ENCODE results near the gene WDFY4.

The WDFY4 gene

DNA sequence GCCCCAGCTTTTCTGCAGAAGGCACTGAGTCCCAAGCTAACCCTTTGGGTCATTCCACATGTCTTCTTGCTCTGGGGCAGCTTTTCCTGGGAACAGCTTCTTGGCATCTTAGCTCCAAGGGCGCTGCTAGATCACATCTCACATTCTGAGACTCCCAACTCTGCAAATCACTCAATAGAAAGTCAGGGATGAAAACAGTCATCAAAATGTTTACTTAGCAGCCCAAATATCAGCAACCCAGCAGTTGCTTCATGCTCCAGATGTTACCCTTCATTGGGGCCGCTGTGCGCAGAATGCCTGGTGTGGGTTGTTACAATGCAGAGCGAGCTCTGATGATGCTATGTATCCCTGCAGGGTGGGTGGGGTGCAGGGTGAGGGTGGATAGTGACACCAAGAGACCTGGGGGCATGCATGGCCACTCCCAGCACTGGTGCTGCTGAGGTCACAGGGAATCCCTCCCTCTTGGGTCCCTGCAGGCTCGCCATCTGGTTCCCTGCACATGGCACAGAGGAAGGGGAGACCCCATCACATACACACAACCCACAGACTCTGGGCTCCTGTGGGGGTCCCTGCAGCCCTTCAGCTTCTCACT lies 19.0 kb downstream of the WDFY4 start:
- peaks cover 2% of the 10 kb centered on the region; the same call in 1 of the 2 replicates for H3K4me1 ChIP-seq (ENCODE audit: insufficient read depth, low read length)
- H3K9me3 ChIP-seq (ENCODE audit: control insufficient read depth, insufficient read depth, low read length): no peaks in the 10 kb centered on the region
- no peak overlapping the region for H3K9ac ChIP-seq (ENCODE audit: low read depth, low read length)
- H3K36me3 ChIP-seq (ENCODE audit: insufficient read depth, low read length): no peaks in the 10 kb centered on the region

DNA sequence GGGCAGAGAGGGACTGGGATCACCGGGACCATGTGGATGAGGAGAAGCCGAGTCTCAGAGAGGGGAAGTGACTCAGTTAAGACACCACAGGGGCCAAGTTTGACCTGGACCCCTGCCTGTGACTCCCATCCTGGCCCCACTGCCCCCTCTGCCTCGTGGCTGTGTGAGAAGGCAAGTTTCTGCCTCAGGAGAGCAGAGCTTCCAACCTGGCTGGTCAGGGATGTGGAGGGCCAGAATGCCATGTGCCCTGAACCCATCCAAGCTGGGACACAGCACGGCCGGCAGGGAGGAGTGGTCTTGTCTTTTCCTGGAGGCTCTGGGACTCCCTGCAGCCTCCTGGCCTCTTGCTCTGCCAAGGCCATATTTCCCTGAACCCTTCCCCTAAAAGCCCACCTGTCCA lies 19.5 kb downstream of the WDFY4 start:
- no peaks in the 10 kb centered on the region for H3K9me3 ChIP-seq (ENCODE audit: control insufficient read depth, insufficient read depth, low read length)
- H3K36me3 ChIP-seq (ENCODE audit: insufficient read depth, low read length): no peaks in the 10 kb centered on the region
- H3K9ac ChIP-seq (ENCODE audit: low read depth, low read length): no peak overlapping the region
- peaks cover 5% of the 10 kb centered on the region; the same call in 1 of the 2 replicates for H3K4me1 ChIP-seq (ENCODE audit: insufficient read depth, low read length)

DNA sequence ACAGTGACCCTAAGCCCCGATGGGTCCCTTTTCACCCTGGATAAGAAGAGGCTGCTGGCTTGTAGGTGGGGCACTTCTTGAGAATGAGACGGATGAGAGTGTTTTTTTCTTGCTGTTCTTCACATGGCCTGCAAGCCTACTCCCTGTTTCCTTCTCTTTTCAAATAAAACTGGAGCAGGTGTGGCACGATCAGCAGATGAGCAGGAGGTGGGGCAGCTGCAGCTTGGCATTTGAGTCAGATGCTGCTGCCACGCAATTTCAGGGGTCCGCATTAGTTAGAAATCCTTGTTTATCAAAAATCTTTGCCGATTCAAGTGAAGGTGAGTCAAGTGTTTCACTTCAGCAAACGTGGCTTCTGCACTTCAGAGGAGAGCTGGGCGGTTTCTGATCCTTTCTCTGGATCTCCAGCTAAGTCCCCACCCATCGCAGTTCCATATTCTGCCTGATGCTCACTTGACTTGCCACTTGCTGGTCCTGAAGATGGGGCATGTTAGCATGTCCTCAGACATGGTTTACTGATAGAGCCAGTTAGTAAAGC lies 20.8 kb downstream of the WDFY4 start:
- Histone ChIP-seq H3K36me3 (ENCODE audit: insufficient read depth, low read length) (no peaks in the 10 kb centered on the region), H3K4me1 (ENCODE audit: insufficient read depth, low read length) (peaks cover 5% of the 10 kb centered on the region; the same call in 1 of the 2 replicates), H3K9ac (ENCODE audit: low read depth, low read length) (no peak overlapping the region), H3K9me3 (ENCODE audit: control insufficient read depth, insufficient read depth, low read length) (no peaks in the 10 kb centered on the region)

DNA sequence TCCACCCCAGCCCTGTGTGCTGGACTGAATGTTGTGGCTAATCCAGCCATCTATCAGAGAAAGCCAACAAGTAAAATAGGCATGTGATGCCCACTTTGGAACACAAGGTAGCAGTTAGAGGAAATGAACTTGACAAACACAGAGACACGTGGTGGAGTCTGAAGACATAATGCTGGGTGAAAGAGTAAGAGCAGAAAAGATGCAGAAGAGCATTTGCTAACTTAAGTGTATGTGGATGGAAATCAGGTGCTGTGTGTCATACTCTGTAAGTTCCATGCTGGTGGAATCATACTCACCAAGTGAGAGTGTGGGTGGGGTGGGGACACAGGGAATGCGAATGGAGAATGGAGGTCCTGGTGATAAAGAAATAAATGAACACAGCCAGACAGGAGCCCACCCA lies 22.8 kb downstream of the WDFY4 start:
- H3K9me3 ChIP-seq (ENCODE audit: control insufficient read depth, insufficient read depth, low read length): no peaks in the 10 kb centered on the region
- H3K36me3 ChIP-seq (ENCODE audit: insufficient read depth, low read length): no peaks in the 10 kb centered on the region
- H3K9ac ChIP-seq (ENCODE audit: low read depth, low read length): no peak overlapping the region
- peaks cover 5% of the 10 kb centered on the region; the same call in 1 of the 2 replicates for H3K4me1 ChIP-seq (ENCODE audit: insufficient read depth, low read length)

DNA sequence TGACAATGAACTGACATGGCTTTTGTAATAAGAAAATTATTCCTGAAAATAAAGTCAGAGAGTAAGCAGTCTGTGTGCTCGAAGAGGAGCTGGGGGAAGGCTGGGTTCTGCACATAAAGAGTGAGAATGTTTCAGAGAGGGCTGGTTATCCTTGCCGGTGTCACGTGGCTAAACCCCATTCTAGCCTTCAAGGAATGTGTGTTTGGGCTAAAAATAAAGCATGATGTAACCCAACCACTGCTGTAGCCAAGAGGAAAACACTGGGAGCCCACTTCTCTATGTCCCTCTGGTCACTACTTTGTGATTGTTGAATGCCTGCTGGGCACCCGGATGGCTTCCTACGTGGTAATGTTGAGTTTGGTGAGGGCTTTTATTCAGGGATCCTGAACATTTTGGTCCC lies 23.5 kb downstream of the WDFY4 start:
- Histone ChIP-seq H3K9me3 (ENCODE audit: control insufficient read depth, insufficient read depth, low read length) (no peaks in the 10 kb centered on the region), H3K36me3 (ENCODE audit: insufficient read depth, low read length) (no peaks in the 10 kb centered on the region), H3K9ac (ENCODE audit: low read depth, low read length) (no peak overlapping the region), H3K4me1 (ENCODE audit: insufficient read depth, low read length) (peaks cover 5% of the 10 kb centered on the region; the same call in 1 of the 2 replicates)

DNA sequence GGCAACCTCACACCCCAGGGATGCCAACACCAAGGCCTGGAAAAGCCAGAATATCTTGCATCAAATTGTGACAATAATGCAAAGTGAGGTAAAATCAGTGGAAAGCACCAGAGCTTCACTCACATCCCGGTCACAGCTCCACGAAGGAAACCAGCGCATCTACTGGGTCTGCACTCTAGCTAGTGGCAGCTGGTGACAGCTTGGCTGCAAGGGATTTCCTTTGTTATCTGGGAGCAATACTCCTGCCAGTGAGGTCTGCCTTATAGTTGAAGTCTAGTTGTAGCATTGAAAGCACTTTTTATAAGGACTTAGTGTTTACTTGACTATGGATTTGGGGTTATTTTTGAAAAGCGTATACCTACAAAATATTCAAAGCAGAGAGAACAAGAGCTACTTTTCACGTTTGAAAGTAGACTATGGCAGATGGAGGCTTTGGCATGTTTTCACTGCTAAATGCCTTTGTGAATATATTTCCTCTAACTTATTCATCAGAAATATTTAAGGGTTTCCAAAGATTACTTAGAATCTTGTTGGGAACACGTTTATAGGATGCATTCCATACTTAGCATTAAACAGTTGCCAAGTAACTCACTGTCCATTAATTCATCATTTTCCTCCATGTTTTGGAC lies 26.1 kb downstream of the WDFY4 start:
- Histone ChIP-seq H3K4me1 (ENCODE audit: insufficient read depth, low read length) (peaks cover 5% of the 10 kb centered on the region; the same call in 1 of the 2 replicates), H3K9me3 (ENCODE audit: control insufficient read depth, insufficient read depth, low read length) (no peaks in the 10 kb centered on the region), H3K9ac (ENCODE audit: low read depth, low read length) (no peak overlapping the region), H3K36me3 (ENCODE audit: insufficient read depth, low read length) (no peaks in the 10 kb centered on the region)

DNA sequence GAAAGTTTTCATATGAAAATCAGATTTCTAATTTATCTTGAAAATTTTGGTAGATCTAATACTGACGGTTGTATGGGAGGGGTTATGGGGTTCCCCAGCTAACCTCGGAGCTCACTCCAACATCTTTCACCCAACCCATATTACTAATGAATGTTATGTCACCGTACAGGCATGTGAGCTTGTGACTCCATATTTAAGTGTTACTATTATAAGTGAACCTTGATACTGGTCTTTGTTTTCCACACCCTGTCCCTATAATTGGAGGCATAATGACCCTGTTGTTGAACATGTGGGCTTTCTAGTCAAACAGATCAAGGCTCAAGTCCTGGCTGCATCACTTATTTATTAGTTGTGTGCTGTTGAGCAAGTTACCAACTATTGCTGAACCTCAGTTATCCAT lies 27.2 kb downstream of the WDFY4 start:
- H3K4me1 ChIP-seq (ENCODE audit: insufficient read depth, low read length): peaks cover 5% of the 10 kb centered on the region; the same call in 1 of the 2 replicates
- no peaks in the 10 kb centered on the region for H3K9me3 ChIP-seq (ENCODE audit: control insufficient read depth, insufficient read depth, low read length)
- no peak overlapping the region for H3K9ac ChIP-seq (ENCODE audit: low read depth, low read length)
- H3K36me3 ChIP-seq (ENCODE audit: insufficient read depth, low read length): no peaks in the 10 kb centered on the region

DNA sequence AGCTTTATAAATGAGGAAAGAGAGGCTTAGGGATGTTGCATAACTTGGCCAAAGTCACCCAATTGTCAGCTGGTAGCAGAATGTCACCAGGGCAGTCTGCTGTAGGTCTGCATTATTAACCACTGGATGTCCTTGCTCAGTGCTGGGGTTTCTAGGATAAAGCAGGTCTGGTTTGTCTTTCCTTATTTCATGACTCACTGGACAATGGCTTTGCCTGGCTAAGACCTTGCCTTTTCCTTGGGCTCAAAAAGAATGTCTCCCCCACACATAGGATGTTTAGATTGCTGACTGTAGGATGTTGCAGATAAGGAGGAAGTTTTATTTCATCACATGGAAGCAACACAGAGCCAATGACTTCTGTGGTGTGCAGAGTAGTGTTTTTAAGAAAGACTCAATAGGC lies 29.4 kb downstream of the WDFY4 start:
- Histone ChIP-seq H3K9ac (ENCODE audit: low read depth, low read length) (no peak overlapping the region), H3K4me1 (ENCODE audit: insufficient read depth, low read length) (no peaks in the 10 kb centered on the region), H3K36me3 (ENCODE audit: insufficient read depth, low read length) (no peaks in the 10 kb centered on the region), H3K9me3 (ENCODE audit: control insufficient read depth, insufficient read depth, low read length) (no peaks in the 10 kb centered on the region)

DNA sequence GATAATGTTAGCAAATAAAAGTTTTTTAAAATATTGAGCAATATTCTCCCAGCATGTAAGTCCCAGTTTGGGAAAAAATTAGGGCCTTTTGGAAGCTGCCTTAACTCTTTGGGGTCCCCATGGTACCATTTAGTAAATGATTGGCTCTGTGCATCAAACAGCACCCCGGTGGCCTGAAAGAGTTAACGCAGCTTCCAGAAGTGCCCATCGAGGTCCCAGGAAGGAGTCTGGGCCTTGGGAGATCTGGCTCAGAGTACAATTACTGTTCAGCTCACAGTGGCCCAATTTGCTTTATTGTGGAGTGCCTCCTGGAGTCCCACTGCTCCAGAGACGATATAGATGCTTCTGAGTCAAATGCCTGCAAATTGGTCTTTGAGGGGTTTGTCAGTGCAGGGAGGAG lies 31.7 kb downstream of the WDFY4 start:
- Histone ChIP-seq H3K36me3 (ENCODE audit: insufficient read depth, low read length) (no peaks in the 10 kb centered on the region), H3K9me3 (ENCODE audit: control insufficient read depth, insufficient read depth, low read length) (no peaks in the 10 kb centered on the region), H3K9ac (ENCODE audit: low read depth, low read length) (no peak overlapping the region), H3K4me1 (ENCODE audit: insufficient read depth, low read length) (no peaks in the 10 kb centered on the region)

DNA sequence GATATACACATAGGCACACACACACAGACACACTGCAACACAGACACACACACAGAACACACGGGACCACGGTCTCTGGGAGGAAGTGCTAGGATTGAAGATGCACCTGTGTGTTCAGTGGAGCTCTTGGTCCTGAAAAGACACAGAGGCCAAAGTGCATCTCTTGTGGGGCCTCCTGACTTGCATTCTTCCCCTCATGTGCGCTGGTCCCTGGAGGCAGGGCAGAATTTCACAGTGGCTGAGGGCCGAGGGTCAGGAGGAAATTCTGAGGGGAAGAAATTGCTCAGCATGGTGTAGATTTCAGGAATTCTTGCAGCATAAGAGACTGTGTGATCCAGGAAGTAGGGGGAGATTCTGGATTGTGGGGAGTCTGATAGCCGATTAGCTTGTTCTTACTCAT lies 35.9 kb downstream of the WDFY4 start:
- Histone ChIP-seq H3K4me1 (ENCODE audit: insufficient read depth, low read length) (no peaks in the 10 kb centered on the region), H3K36me3 (ENCODE audit: insufficient read depth, low read length) (no peaks in the 10 kb centered on the region), H3K9ac (ENCODE audit: low read depth, low read length) (no peak overlapping the region)

DNA sequence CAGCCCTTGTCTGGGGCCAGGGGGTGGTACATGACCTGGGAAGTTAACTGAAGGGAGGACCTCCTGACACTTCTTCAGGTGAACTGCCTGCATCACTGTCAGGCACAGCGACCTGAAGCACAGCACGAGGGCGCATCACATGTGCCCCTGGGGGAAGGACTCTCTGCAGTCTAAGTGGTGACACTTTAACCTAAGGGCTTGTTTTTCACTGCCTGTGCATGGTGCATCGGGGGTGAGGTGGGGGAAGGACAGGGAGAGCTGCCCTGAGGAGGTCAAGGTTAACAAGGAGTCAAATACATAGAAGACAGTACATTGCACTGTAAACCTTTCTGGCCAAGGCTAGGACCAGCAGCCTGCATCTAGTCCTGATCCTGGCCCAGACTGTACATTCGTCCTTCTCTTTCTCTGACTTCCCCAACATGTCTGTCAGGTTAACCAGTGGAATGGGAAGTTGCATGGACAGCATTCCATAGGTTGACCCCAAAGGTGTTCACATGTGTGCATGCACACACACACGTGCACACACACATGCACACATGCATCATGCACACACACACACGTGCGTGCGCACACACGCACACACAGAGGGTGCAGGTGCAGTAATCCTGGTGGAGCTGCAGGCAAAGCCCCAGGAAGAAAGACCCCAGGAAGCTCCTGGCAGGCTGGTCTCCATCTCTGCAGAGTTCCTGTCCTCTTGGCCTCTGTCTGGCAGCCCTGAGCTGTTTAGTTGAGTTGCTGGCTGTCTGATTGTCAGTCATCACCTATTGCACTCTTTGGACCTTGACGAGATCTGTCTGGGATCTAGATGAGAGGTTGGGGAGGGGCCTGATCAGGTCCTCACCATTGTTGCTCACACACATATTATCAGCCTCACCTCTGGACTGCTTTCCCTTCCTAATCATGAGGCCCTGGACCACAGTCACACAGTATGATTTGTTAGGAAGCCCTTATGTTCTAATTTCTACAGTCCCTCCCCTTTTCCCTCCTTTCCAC lies 37.8 kb downstream of the WDFY4 start:
- no peaks in the 10 kb centered on the region for H3K36me3 ChIP-seq (ENCODE audit: insufficient read depth, low read length)
- H3K9ac ChIP-seq (ENCODE audit: low read depth, low read length): no peak overlapping the region
- no peaks in the 10 kb centered on the region for H3K9me3 ChIP-seq (ENCODE audit: control insufficient read depth, insufficient read depth, low read length)
- H3K4me1 ChIP-seq (ENCODE audit: insufficient read depth, low read length): no peaks in the 10 kb centered on the region

More for the DNA sequence above, 35.9 kb downstream of the WDFY4 start:
- H3K9me3 ChIP-seq (ENCODE audit: control insufficient read depth, insufficient read depth, low read length): no peaks in the 10 kb centered on the region

DNA sequence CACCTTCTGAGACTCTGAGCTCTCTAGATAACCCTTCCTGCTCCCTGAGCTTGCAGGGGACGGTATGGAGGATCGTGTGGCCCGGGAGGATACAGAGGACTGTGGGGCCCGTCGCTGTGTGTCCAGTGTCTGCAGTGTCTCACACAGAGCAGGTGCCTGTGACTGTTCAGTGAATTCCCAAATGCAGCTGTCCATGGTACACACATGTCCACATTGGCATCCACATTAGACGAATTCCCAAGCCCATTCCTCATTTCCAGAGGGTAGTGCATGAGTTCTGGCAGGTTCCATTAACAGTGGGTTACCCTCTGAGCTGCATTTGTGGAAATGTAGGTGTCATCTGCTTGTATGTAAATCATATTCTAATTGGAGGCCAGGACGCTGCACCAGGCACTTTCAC lies 39.5 kb downstream of the WDFY4 start:
- no peaks in the 10 kb centered on the region for H3K36me3 ChIP-seq (ENCODE audit: insufficient read depth, low read length)
- no peak overlapping the region for H3K9ac ChIP-seq (ENCODE audit: low read depth, low read length)
- no peaks in the 10 kb centered on the region for H3K9me3 ChIP-seq (ENCODE audit: control insufficient read depth, insufficient read depth, low read length)
- H3K4me1 ChIP-seq (ENCODE audit: insufficient read depth, low read length): no peaks in the 10 kb centered on the region

DNA sequence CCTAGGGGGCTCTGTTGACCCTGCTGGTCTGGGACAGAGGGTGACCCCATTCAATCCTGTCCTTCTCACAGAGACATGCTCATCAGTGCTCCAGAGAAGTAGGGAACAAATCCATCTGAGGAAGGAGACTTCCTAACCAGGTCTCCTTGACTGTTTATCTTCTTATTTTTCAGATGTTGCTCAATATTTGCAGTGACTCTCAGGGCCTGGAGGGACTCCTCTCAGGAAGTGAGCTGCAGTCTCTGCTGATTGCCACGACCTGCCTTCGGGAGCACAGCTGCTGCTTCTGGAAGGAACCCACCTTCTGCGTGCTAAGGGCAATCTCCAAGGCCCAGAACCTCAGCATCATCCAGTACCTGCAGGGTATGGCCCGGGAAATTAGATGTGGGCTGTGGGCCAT lies 41.0 kb downstream of the WDFY4 start:
- H3K9ac ChIP-seq (ENCODE audit: low read depth, low read length): no peak overlapping the region

DNA sequence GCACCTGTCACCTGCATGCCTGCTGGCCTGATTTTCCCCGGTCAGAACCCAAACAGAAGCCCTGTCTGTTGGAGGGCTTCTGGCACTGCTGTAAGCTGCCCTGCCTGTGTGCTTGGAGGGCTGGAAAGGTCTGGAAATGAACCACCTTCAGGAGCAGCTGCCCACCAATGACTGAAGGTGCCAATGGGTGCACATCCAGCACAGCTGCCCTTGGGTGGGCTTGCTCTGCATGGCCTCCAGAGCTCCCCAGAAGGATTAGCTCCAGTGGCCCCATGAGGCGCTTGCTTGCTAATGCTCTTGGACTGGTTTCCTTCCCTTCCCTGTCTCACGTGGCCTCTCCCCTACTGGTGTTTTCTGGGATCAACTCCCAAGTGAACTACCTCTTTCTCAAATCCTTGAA lies 43.2 kb downstream of the WDFY4 start:
- Histone ChIP-seq H3K9ac (ENCODE audit: low read depth, low read length) (no peak overlapping the region), H3K36me3 (ENCODE audit: insufficient read depth, low read length) (no peaks in the 10 kb centered on the region), H3K4me1 (ENCODE audit: insufficient read depth, low read length) (no peaks in the 10 kb centered on the region), H3K9me3 (ENCODE audit: control insufficient read depth, insufficient read depth, low read length) (no peaks in the 10 kb centered on the region)

More for the DNA sequence above, 41.0 kb downstream of the WDFY4 start:
- Histone ChIP-seq H3K9me3 (ENCODE audit: control insufficient read depth, insufficient read depth, low read length) (no peaks in the 10 kb centered on the region), H3K36me3 (ENCODE audit: insufficient read depth, low read length) (no peaks in the 10 kb centered on the region), H3K4me1 (ENCODE audit: insufficient read depth, low read length) (no peaks in the 10 kb centered on the region)
